GM12892 (cell line): Measurements from ENCODE around the gene TOR1A.
"Not testable (repeated sequence)": the region's sequence is repeated elsewhere in the genome, so short reads cannot be mapped to it uniquely, and the experiment has no call there.

Source experiments
- DNase-seq: peaks from one replicate; pipeline ENCODE4 v3.0.0; 2011; ENCODE audit not compliant: insufficient read length
- FAIRE-seq: peaks from 2 replicates; lab custom pipeline; 2011; peaks lifted over from hg19 to GRCh38; lab: Jason Lieb, UNC
- POLR2A ChIP-seq: IDR thresholded peaks from 2 replicates; pipeline ENCODE4 v1.6.1; 2011; ENCODE audit warnings: low read depth, low read length, control low read depth
- POLR2AphosphoS5 ChIP-seq: IDR thresholded peaks from 2 replicates; pipeline ENCODE4 v1.6.1; 2011; ENCODE audit warnings: low read depth, low read length, control low read depth
- TAF1 ChIP-seq: IDR thresholded peaks from 2 replicates; pipeline ENCODE4 v1.6.1; 2011; ENCODE audit warnings: low read depth, mild to moderate bottlenecking, control low read depth, low read length, borderline replicate concordance

The TOR1A gene

DNA sequence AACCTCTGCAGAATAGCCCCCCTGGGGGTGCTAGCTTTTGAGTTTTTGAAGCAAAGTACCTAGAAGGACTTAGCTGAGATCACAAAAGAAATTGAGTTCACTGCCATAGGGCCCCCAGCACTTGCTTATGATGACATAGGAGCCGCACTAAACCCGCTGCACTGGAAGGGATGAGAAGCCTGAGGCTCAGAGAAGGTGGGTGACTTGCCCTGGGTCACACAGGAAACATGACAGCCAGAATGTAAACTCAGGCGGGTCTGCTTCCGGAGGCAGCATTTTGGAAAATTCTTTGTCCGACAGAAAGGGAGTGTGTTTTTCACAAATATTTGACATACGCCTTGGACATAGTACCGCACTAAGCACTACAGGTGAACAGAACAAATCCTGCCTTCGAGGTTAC is 29.4 kb downstream of the TOR1A start:
- FAIRE-seq (no peak), DNase-seq (no peak)
- TF ChIP-seq POLR2AphosphoS5 = no peak
- TF ChIP-seq POLR2A = no peak
- no peak for TF ChIP-seq TAF1

DNA sequence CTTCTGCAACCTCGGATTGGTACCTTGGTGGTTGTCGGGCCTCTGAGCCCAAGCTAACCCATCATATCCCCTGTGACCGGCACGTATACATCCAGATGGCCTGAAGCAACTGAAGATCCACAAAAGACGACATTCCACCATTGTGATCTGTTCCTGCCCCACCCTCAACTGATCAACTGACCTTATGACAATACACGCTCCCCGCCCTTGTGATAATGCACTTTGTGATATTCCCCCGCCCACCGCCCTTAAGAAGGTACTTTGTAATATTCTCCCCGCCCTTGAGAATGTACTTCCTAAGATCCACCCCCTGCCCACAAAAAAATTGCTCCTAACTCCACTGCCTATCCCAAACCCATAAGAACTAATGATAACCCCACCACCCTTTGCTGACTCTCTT is 37.5 kb downstream of the TOR1A start:
- no peak for TF ChIP-seq TAF1
- no peak for TF ChIP-seq POLR2AphosphoS5
- TF ChIP-seq POLR2A = no peak
- FAIRE-seq (no peak), DNase-seq (no peak)

DNA sequence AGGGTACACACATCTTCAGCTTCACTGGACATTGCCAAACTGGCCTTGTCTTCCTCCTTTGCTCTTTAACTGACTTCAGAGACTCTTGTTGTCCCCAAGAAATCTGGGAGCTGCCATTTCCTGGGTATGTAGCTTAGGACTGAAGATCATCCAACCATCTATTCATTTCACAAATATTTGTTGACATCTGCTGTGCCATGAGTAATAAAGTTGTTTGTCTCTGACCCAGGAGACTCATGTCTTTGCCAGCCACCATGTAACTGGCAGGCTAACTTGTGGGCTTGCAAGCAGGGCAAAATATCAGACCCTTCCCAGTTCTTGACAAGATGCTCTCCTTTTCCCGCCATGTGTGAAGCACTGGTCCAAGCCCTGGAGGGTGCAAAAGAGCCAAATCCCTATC is 38.1 kb downstream of the TOR1A start:
- no peak for TF ChIP-seq POLR2A
- no peak for TF ChIP-seq TAF1
- no peak for TF ChIP-seq POLR2AphosphoS5
- FAIRE-seq (no peak), DNase-seq (no peak)

DNA sequence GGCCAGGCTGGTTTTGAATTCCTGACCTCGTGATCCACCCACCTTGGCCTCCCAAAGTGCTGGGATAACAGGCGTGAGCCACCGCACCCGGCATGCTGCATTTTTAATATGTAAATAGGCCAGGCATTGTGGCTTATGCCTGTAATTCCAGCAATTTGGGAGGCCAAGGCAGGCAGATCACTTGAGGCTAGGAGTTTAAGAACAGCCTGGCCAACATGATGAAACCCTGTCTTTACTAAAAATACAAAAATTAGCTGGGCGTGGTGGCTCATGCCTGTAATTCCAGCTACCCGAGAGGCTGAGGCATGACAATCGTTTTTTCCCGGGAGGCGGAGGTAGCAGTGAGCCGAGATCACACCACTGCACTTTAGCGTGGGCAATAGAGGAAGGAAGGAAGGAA is 39.0 kb downstream of the TOR1A start:
- FAIRE-seq, DNase-seq: not testable (repeated sequence)

DNA sequence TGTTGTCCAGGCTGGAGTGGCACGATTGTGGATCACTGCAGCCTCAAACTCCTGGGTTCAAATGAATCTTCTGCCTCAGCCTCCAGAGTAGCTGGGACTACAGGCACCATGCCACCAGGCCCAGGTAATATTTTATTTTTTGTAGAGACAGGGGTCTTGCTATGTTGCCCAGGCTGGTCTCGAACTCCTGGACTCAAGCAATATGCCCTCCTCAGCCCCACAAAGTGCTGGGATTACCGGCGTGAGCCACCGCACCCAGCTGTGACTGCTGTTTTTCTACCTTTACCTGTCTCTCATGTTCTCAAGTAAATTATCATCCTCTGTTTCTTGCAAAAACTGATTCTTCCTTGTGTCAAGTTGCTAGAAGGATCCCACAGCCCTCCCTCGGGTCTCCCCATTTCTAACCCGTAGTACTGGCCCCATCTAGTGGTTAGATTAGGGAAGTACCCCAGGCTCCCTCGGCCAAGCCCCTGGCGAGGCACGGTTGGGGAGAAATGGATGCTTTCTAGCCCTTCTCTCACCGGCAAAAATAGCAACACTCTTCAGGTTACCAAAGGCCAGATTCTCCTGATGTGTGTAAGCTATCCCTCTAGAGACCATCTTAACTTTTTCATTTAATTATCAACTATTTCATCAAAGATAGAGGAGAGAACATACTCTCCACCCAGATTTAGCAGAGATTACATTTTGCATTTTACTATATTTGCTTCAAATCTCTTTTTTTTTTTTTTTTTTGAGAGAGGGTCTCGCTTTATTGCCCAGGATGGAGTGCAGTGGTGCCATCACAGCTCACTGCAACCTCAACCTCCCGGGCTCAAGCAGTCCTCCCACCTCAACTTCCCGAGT is 40.2 kb downstream of the TOR1A start:
- TF ChIP-seq POLR2A (no peak), TAF1 (no peak), POLR2AphosphoS5 (no peak)
- DNase-seq = peak; percentile 66
- FAIRE-seq = peak; percentile 54

DNA sequence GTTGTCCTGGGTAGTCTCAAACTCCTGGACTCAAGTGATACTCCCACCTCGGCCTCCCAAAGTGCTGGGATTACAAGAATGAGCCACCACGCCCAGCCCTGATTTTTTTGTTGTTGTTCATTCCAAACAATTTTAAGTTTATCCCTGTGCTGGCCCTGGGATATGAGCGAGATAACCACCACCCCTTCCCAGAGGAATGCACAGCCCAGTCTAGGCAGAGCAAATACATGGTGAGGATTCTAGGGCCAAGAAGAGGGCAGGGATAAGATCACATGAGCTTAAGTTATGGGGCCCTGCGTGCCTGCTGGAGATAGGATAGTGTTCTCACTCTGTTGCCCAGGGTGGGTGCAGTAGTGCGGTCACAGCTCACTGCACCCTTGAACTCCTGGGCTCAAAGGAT is 42.0 kb downstream of the TOR1A start:
- no peak for FAIRE-seq
- DNase-seq = no peak
- TF ChIP-seq TAF1 (no peak), POLR2AphosphoS5 (no peak), POLR2A (no peak)

DNA sequence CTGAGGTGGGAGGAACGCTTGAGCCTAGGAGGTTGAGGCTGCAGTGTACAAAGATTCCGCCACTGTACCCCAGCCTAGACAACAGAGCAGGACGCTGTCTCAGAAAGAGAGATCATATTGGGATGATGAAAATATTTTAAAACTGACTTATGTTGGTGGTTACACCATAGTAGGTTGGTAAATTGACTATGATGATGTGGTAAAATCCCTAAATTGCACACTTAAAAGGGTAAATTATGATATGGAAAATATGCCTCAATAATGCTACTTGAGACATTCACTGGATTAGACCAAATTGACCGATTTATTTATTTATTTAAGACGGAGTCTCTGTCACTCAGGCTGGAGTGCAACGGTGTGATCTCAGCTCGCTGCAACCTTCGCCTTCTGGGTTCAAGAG is 42.8 kb downstream of the TOR1A start:
- TF ChIP-seq TAF1 (no peak), POLR2A (no peak), POLR2AphosphoS5 (no peak)
- no peak for FAIRE-seq
- no peak for DNase-seq

DNA sequence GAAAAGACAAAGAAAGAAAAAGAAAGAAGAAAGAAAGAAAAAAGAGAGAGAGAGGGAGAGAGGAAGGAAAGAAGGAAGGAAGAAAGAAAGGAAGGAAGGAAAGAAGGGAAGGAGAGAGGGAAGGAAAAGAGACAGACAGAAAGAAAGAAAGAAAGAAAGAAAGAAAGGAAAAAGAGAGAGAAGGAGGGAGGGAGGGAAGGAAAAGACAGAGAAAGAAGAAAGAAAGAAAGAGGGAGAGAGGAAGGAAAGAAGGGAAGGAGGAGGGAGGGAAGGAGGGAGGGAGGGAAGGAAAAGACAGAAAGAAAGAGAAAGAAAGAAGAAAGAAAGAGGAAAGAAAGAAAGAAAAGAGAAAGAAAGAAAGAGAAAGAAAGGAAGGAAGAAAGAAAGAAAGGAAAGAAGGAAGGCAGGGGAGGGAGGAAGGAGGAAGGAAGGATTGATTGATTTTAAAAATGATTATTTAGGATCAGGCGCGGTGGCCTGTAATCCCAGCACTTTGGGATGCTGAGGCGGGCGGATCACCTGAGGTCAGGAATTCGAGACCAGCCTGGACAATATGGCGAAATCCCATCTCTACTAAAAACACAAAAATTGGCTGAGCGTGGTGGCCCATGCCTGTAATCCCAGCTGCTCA is 44.3 kb downstream of the TOR1A start:
- no peak for TF ChIP-seq POLR2AphosphoS5
- TF ChIP-seq TAF1 = no peak
- TF ChIP-seq POLR2A = no peak
- FAIRE-seq (no peak), DNase-seq (no peak)

DNA sequence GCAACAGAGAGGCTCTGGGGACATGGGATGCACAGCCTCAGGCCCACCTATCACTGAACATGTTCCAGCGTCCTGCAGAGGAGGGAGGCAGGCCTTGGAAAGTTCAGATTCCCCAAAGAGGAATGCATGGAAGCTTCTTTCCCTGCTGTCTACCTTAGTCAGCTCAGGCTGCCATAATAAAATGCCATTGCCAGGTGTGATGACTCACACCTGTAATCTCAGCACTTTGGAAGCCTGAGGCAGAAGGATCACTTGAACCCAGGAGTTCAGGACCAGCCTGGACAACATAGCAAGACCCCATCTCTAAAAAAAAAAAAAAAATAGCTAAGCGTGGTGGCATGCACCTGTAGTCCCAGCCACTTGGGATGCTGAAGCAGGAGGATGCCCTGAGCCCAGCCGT is 45.5 kb downstream of the TOR1A start:
- TF ChIP-seq POLR2A (no peak), POLR2AphosphoS5 (no peak), TAF1 (no peak)
- DNase-seq (no peak), FAIRE-seq (no peak)

DNA sequence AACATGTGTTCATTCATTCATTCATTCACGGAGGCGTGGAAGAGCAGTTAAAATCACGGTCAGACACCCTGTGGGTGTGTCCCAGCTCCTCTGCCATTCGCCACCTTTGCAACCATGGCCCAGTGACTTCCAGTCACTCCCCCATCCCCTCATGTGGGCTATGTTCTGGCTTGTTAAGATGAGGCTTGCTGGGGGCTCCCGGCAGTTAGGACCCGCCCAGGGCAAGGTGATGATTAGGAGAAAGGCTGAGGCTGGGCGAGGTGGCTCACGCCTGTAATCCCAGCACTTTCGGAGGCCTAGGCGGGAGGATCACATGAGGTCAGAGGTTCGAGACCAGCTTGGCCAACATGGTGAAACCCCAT is 46.2 kb downstream of the TOR1A start:
- DNase-seq = no peak
- TF ChIP-seq TAF1 (no peak), POLR2AphosphoS5 (no peak), POLR2A (no peak)
- no peak for FAIRE-seq

DNA sequence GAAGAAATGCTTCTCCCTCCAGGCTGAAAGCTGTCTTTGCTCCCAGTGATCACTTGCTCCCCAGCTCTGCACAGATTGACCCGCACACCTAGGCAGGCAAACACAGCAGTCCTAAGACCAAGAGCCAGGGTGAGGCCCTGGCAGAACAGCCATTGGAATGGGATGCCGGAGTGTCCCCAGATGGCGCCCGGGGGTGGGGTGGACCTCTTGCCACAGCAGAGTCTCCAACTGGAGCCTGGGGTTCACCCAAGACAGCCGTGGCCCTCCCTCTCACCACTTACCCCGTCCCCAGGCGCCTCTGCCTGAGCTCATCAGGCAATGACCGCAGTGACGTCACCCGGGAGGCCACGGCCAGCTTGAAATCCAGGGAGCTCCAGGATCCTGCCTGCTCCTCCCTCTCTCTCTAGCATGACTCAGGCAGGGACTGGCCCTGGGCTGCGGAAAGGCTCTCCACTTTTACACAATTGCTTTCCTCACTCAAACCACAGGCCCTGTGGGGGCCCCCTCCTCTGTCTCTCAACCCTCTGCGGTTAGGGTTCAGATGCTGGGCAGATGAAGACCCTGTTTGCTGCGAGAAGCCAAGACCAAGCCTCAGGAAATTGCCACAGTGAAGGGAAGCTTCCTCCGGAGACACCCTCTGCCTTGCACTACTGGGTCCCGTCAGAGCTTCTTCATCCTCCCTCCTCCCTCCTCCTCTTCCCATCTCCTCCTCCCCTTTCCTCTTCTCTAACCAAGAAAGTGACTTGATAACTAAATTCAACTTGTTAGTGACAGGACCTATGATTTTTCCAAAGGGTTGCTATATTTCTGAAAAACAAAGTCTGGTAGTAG is 46.8 kb downstream of the TOR1A start:
- no peak for DNase-seq
- no peak for TF ChIP-seq TAF1
- TF ChIP-seq POLR2A = no peak
- no peak for TF ChIP-seq POLR2AphosphoS5
- FAIRE-seq = no peak
